ENCODE results near the gene SPON2. TPM values are rescaled to one million over a fixed set of nuclear protein-coding genes. Genes with fewer than 3 reads are reported as not detected.

Gene SPON2
- total RNA-seq, 1 donor from 2014 or later, result 3.4 TPM

GRCh38 chr4:1218634-1219565, 46.5 kb upstream of the SPON2 start:
- Mint-ChIP-seq H3K4me1 (peaks cover 64% of the 10 kb centered on the region), H3K9me3 (no peaks in the 10 kb centered on the region), H3K27me3 (no peaks in the 10 kb centered on the region), H3K36me3 (ENCODE audit: low read depth) (peaks cover 43% of the 10 kb centered on the region), H3K4me3 (peak overlapping the region; percentile 75), H3K27ac (peak overlapping the region; percentile 81)
- TF ChIP-seq CTCF (IDR thresholded peaks at IDR 0.05), result no peak
- ChIA-PET POLR2A (interaction anchor here (1.0 to 4.4 kb wide), 6 partner anchors 30 to 208 kb away, joined by 3 to 21 read pairs (median 4); partner anchors contain the start of genes CTBP1, MAEA and UVSSA), CTCF (interaction anchor here (0.8 to 1.4 kb wide), 3 partner anchors 51 to 53 kb away, joined by 3 to 5 read pairs (median 3); no protein-coding TSS in a partner anchor)
- ATAC-seq (ENCODE audit: low read depth) (peak; percentile 88), DNase-seq (peak; percentile 41)
- intact Hi-C loops (cut with micrococcal nuclease), result loop anchor here (1.0 kb wide), 7 partner anchors 18 to 128 kb away; partner anchors contain the start of genes MAEA and UVSSA

GRCh38 chr4:1217366-1217765, 45.0 kb upstream of the SPON2 start:
- no peaks in the 10 kb centered on the region for H3K27me3 Mint-ChIP-seq
- POLR2A ChIA-PET, result interaction anchor here (4.4 kb wide), 1 partner anchor 32 kb away, joined by 21 read pairs; the partner anchor contains the start of gene CTBP1
- peaks cover 47% of the 10 kb centered on the region for H3K36me3 Mint-ChIP-seq (ENCODE audit: low read depth)
- H3K4me3 Mint-ChIP-seq, result peak overlapping the region; percentile 71
- peaks cover 64% of the 10 kb centered on the region for H3K4me1 Mint-ChIP-seq
- CTCF ChIA-PET, result interaction anchor here (1.4 kb wide), 1 partner anchor 50 kb away, joined by 3 read pairs; no protein-coding TSS in a partner anchor
- no peak for ATAC-seq (ENCODE audit: low read depth)
- intact Hi-C loops (cut with micrococcal nuclease), result no loop called here
- TF ChIP-seq CTCF (IDR thresholded peaks at IDR 0.05), result no peak
- H3K9me3 Mint-ChIP-seq, result no peaks in the 10 kb centered on the region
- peak overlapping the region; percentile 81 for H3K27ac Mint-ChIP-seq
- no peak for DNase-seq

- H3K27me3 Mint-ChIP-seq, result no peaks in the 10 kb centered on the region
- H3K4me1 Mint-ChIP-seq, result peaks cover 64% of the 10 kb centered on the region
- DNase-seq (peak; percentile 36), ATAC-seq (ENCODE audit: low read depth) (peak; percentile 18)
- POLR2A ChIA-PET, result interaction anchor here (0.7 to 4.4 kb wide), 2 partner anchors 15 to 32 kb away, joined by 3 to 21 read pairs; partner anchors contain the start of gene CTBP1
- intact Hi-C loops (cut with micrococcal nuclease), result no loop called here
- no peaks in the 10 kb centered on the region for H3K9me3 Mint-ChIP-seq
- H3K27ac Mint-ChIP-seq, result peak overlapping the region; percentile 61
- CTCF ChIA-PET, result no interaction called here
- TF ChIP-seq CTCF (IDR thresholded peaks at IDR 0.05), result no peak
- peaks cover 47% of the 10 kb centered on the region for H3K36me3 Mint-ChIP-seq (ENCODE audit: low read depth)
- H3K4me3 Mint-ChIP-seq, result peak overlapping the region; percentile 55
Measured at GRCh38 chr4:1216869-1217294, 44.5 kb upstream of the SPON2 start.

- intact Hi-C loops (cut with micrococcal nuclease), result no loop called here
- H3K4me1 Mint-ChIP-seq, result peaks cover 56% of the 10 kb centered on the region
- no peaks in the 10 kb centered on the region for H3K27me3 Mint-ChIP-seq
- ATAC-seq (ENCODE audit: low read depth) (no peak), DNase-seq (no peak)
- H3K27ac Mint-ChIP-seq, result peak overlapping the region; percentile 46
- POLR2A ChIA-PET, result interaction anchor here (0.7 to 4.4 kb wide), 3 partner anchors 14 to 33 kb away, joined by 3 to 21 read pairs (median 4); partner anchors contain the start of gene CTBP1
- no peaks in the 10 kb centered on the region for H3K9me3 Mint-ChIP-seq
- H3K4me3 Mint-ChIP-seq, result no peak overlapping the region
- H3K36me3 Mint-ChIP-seq (ENCODE audit: low read depth), result peaks cover 45% of the 10 kb centered on the region
- no peak for TF ChIP-seq CTCF (IDR thresholded peaks at IDR 0.05)
- CTCF ChIA-PET, result no interaction called here
Measured at GRCh38 chr4:1216076-1216614, 43.8 kb upstream of the SPON2 start.

All from activated B cell treated with CpG ODN at 0.5 μM for 24 hours (primary cell).